Breast epithelium (tissue), 3 donors: Measurements from ENCODE around the gene DHRS3.

ENCODE experiments used
- CTCF ChIP-seq, 3 donors: fragments of 450-650 bp; IDR thresholded peaks; one replicate each; pipeline ENCODE4 v1.5.1; 2016 to 2017; ENCODE audit warnings: antibody characterized with exemption in 3 of 3, mild to moderate bottlenecking in 3 of 3, moderate library complexity in 3 of 3
- POLR2A ChIP-seq: fragments of 450-650 bp; IDR thresholded peaks from one replicate; pipeline ENCODE4 v1.6.1; 2016; ENCODE audit warnings: antibody characterized with exemption, mild to moderate bottlenecking, moderate library complexity

- TF ChIP-seq CTCF (IDR thresholded peaks at IDR 0.05) (no peak), POLR2A (no peak)
These were observed 11.5 kb upstream of the DHRS3 start for GRCh38 chr1:12629511-12629956.
